Upper lobe of right lung (tissue), 1 donor: ENCODE measurements around the gene SZT2. TPM values are rescaled to one million over a fixed set of nuclear protein-coding genes. Genes with fewer than 3 reads are reported as not detected.

Source experiments
- ATAC-seq: fragments of 200-7000 bp; cut with Tn5 transposase; one replicate; pipeline ENCODE4 v1.9.1; 2020; ENCODE audit warnings: mild to moderate bottlenecking, moderate library complexity
- DNase-seq: peaks from one replicate; pipeline ENCODE4 v3.0.0-alpha.2; 2020
- H3K27ac ChIP-seq: fragments of 200-600 bp; one replicate; pipeline ENCODE4 v1.8.0; 2022
- H3K27me3 ChIP-seq: fragments of 200-600 bp; one replicate; pipeline ENCODE4 v1.8.0; 2022; ENCODE audit warnings: mild to moderate bottlenecking
- H3K36me3 ChIP-seq: fragments of 200-600 bp; one replicate; pipeline ENCODE4 v1.8.0; 2022
- H3K4me1 ChIP-seq: fragments of 200-600 bp; one replicate; pipeline ENCODE4 v1.8.0; 2022
- H3K4me3 ChIP-seq: fragments of 200-600 bp; one replicate; pipeline ENCODE4 v1.8.0; 2022; ENCODE audit warnings: mild to moderate bottlenecking
- H3K9me3 ChIP-seq: fragments of 200-600 bp; one replicate; pipeline ENCODE4 v1.8.0; 2022
- CTCF ChIP-seq: fragments of 200-600 bp; IDR thresholded peaks from one replicate; pipeline ENCODE4 v1.8.0; 2022; ENCODE audit warnings: antibody characterized with exemption
- intact Hi-C: fragments of 100-400 bp; cut with DNase I; formaldehyde crosslinking; loops from one replicate; pipeline ENCODE4 v1.11.0; 2022
- total RNA-seq: library from RNA; stranded (reverse); fragmentation: NEBNext Ultra II Directional; extraction: Animal tissue kit (Norgen Biotek cat#: 25700); gene quantifications from one replicate; pipeline ENCODE4 v1.2.1, GENCODE V29; 2021
- donor health status: DM: no; HTN: yes; CAD: no; lungs with severe emphysema.

Gene SZT2
- total RNA-seq, 1 donor from 2014 or later, result 70.4 TPM

GRCh38 chr1:43419627-43420425 lies 30.1 kb downstream of the SZT2 start:
- Histone ChIP-seq H3K4me1 (no peaks in the 10 kb centered on the region), H3K27me3 (no peaks in the 10 kb centered on the region), H3K4me3 (no peak overlapping the region), H3K27ac (no peak overlapping the region), H3K36me3 (peaks cover 89% of the 10 kb centered on the region), H3K9me3 (no peaks in the 10 kb centered on the region)
- DNase-seq, result no peak
- no peak for ATAC-seq
- no peak for TF ChIP-seq CTCF
- intact Hi-C loops, result no loop called here

DNA sequence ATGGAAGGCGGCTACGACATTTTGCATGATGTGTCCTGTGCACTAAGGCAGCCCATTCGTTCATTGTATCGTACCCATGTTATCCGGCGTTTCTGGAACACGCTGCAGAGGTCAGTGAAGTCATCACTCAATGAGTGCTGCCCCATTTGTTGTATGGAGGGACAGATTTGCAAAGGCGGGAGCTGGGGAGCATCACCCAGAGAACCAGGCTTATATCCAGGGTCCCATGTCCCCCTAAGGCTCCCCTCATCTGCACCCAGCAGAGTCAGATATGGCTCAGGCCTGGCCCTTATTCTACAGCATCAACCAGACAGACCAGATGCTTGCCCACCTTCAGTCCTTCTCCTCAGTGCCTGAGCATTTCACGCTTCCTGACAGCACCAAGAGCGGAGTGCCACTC lies 31.2 kb downstream of the SZT2 start:
- H3K9me3 ChIP-seq, result no peaks in the 10 kb centered on the region
- no peak overlapping the region for H3K4me3 ChIP-seq
- no peak for ATAC-seq
- no peaks in the 10 kb centered on the region for H3K4me1 ChIP-seq
- H3K27ac ChIP-seq, result no peak overlapping the region
- peaks cover 92% of the 10 kb centered on the region for H3K36me3 ChIP-seq
- no peak for DNase-seq
- H3K27me3 ChIP-seq, result no peaks in the 10 kb centered on the region
- intact Hi-C loops, result no loop called here
- TF ChIP-seq CTCF, result no peak

GRCh38 chr1:43421396-43421795 lies 31.7 kb downstream of the SZT2 start:
- intact Hi-C loops, result no loop called here
- Histone ChIP-seq H3K4me1 (no peaks in the 10 kb centered on the region), H3K9me3 (no peaks in the 10 kb centered on the region), H3K27ac (no peak overlapping the region), H3K27me3 (no peaks in the 10 kb centered on the region), H3K36me3 (peaks cover 92% of the 10 kb centered on the region), H3K4me3 (no peak overlapping the region)
- DNase-seq (no peak), ATAC-seq (no peak)
- no peak for TF ChIP-seq CTCF

DNA sequence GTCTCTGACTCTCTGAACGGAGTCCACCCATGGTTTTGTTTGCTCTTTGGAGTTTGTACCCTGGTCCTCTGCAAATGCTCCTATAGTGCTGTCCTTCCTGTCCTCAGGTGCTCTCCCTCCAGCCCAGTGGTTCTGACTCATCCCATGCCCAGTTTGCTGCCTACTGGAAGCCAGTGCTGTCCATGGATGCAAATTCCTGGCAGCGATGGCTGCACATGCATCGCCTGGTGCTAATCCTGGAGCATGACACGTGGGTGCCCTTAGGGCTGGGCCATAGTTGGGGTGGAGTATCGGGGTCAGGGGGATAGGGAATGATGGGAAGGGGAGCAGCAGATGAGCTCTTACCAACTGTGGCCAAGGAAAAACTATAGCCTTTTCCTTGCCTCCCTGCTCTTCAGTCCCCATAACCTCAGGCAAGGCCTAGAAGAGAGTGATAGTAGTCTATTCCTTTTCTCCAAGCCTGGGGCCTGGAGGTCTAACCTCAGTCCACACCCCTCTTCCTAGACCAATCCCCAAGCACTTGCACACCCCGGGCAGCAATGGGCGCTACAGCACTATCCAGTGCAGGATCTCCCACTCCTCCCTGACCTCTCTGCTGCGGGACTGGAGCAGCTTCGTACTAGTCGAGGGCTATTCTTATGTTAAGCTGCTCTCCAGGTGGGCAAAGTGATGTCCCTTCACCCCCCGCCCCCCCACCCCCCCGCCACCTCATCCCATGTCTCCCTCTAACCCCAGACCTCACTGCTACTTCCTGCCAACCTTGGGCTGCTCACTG lies 32.5 kb downstream of the SZT2 start:
- ATAC-seq (no peak), DNase-seq (no peak)
- Histone ChIP-seq H3K36me3 (peaks cover 92% of the 10 kb centered on the region), H3K4me1 (no peaks in the 10 kb centered on the region), H3K27ac (no peak overlapping the region), H3K9me3 (no peaks in the 10 kb centered on the region), H3K27me3 (no peaks in the 10 kb centered on the region), H3K4me3 (no peak overlapping the region)
- TF ChIP-seq CTCF, result no peak
- intact Hi-C loops, result no loop called here

- H3K27ac ChIP-seq, result no peak overlapping the region
- H3K4me1 ChIP-seq, result no peaks in the 10 kb centered on the region
- no peak for TF ChIP-seq CTCF
- ATAC-seq (peak; percentile 5), DNase-seq (no peak)
- no peaks in the 10 kb centered on the region for H3K9me3 ChIP-seq
- H3K27me3 ChIP-seq, result no peaks in the 10 kb centered on the region
- H3K36me3 ChIP-seq, result peaks cover 92% of the 10 kb centered on the region
- intact Hi-C loops, result no loop called here
- no peak overlapping the region for H3K4me3 ChIP-seq
Measured at GRCh38 chr1:43422995-43423671, 33.4 kb downstream of the SZT2 start.
